Measurements from ENCODE around the gene C6orf120. TPM values are rescaled to one million over a fixed set of nuclear protein-coding genes. Genes with fewer than 3 reads are reported as not detected.

Gene C6orf120
- total RNA-seq, 4 donors from 2014 or later = 25.3 to 35.6 (median 31.2) TPM

GRCh38 chr6:169667716-169668115, 34.2 kb upstream of the C6orf120 start:
- intact Hi-C loops (cut with DNase I) = no loop called here
- Histone ChIP-seq H3K9me3 (no peaks in the 10 kb centered on the region), H3K4me3 (no peak overlapping the region), H3K27me3 (no peaks in the 10 kb centered on the region), H3K4me1 (peaks cover 0 to 5% (median 0%) of the 10 kb centered on the region in 4 donors), H3K27ac (replicated peaks in 1 of 4) (no peak overlapping the region), H3K36me3 (peaks cover 27 to 84% (median 56%) of the 10 kb centered on the region in 4 donors)
- WGBS = 98% methylated on average over 26 of the region's 27 CpGs
- TF ChIP-seq EP300 (IDR thresholded peaks at IDR 0.05) (no peak), POLR2AphosphoS5 (IDR thresholded peaks at IDR 0.05) (no peak), CTCF (IDR thresholded peaks at IDR 0.05) (no peak), POLR2A (IDR thresholded peaks at IDR 0.05; ENCODE audit: low read depth) (no peak)
- DNase-seq (ENCODE audit: extremely low spot score) = peak; percentile 57

- no peaks in the 10 kb centered on the region for H3K27me3 ChIP-seq
- no peak overlapping the region for H3K4me3 ChIP-seq
- peak; percentile 70 for DNase-seq (ENCODE audit: extremely low spot score)
- TF ChIP-seq POLR2AphosphoS5 (IDR thresholded peaks at IDR 0.05) (no peak), POLR2A (IDR thresholded peaks at IDR 0.05; ENCODE audit: low read depth) (no peak), EP300 (IDR thresholded peaks at IDR 0.05) (no peak), CTCF (IDR thresholded peaks at IDR 0.05) (no peak)
- 81% methylated on average over 13 of the region's 15 CpGs for WGBS
- H3K36me3 ChIP-seq = peaks cover 26 to 78% (median 54%) of the 10 kb centered on the region in 4 donors
- H3K27ac ChIP-seq (replicated peaks in 1 of 4) = no peak overlapping the region
- intact Hi-C loops (cut with DNase I) = no loop called here
- H3K9me3 ChIP-seq = no peaks in the 10 kb centered on the region
- peaks cover 0 to 5% (median 0%) of the 10 kb centered on the region in 4 donors for H3K4me1 ChIP-seq
These were observed 33.6 kb upstream of the C6orf120 start for GRCh38 chr6:169668203-169668847.

GRCh38 chr6:169669147-169669546, 32.8 kb upstream of the C6orf120 start:
- Histone ChIP-seq H3K27me3 (no peaks in the 10 kb centered on the region), H3K9me3 (no peaks in the 10 kb centered on the region), H3K36me3 (peaks cover 21 to 69% (median 46%) of the 10 kb centered on the region in 4 donors), H3K4me3 (no peak overlapping the region), H3K27ac (replicated peaks in 1 of 4) (peak overlapping the region in 2 of 4 donors; percentile 7 to 27), H3K4me1 (peaks cover 0 to 5% (median 0%) of the 10 kb centered on the region in 4 donors)
- DNase-seq (ENCODE audit: extremely low spot score) = no peak
- no peak for TF ChIP-seq EP300 (IDR thresholded peaks at IDR 0.05)
- no peak for TF ChIP-seq POLR2A (IDR thresholded peaks at IDR 0.05; ENCODE audit: low read depth)
- TF ChIP-seq CTCF (IDR thresholded peaks at IDR 0.05) = no peak
- TF ChIP-seq POLR2AphosphoS5 (IDR thresholded peaks at IDR 0.05) = no peak
- intact Hi-C loops (cut with DNase I) = no loop called here
- 82% methylated on average over 6 of the region's 6 CpGs for WGBS

- WGBS = 59% methylated on average over 7 of the region's 7 CpGs
- TF ChIP-seq POLR2AphosphoS5 (IDR thresholded peaks at IDR 0.05) = peak; percentile 30 to 56
- TF ChIP-seq POLR2A (IDR thresholded peaks at IDR 0.05; ENCODE audit: low read depth) = no peak
- Histone ChIP-seq H3K27me3 (no peaks in the 10 kb centered on the region), H3K36me3 (peaks cover 18 to 66% (median 42%) of the 10 kb centered on the region in 4 donors), H3K4me1 (peaks cover 0 to 5% (median 0%) of the 10 kb centered on the region in 4 donors), H3K27ac (replicated peaks in 1 of 4) (peak overlapping the region in 1 of 4 donors; percentile 27), H3K9me3 (no peaks in the 10 kb centered on the region), H3K4me3 (no peak overlapping the region)
- intact Hi-C loops (cut with DNase I) = no loop called here
- DNase-seq (ENCODE audit: extremely low spot score) = no peak
These were observed 32.0 kb upstream of the C6orf120 start for GRCh38 chr6:169669889-169670288.

DNA sequence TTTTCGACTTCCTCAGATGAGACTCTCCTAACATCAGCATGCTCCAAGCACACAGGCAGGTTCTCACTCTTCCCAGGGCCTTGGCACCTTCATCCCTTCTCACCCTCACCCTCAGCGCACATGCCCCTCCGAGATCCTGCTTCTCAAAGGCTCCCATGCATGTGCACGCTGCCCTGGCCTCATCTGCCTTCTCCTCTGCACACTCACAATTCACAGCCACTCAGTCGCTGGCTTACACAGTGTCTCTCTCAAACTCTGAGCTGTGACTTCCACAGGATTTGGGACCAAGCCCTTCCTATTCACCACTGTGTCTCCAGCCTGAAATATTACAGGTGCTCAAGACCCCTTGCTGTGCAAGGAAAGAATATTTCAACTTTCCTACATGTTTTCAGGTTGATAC, 30.4 kb upstream of the C6orf120 start:
- peaks cover 0 to 5% (median 0%) of the 10 kb centered on the region in 4 donors for H3K4me1 ChIP-seq
- no peak overlapping the region for H3K27ac ChIP-seq (replicated peaks in 1 of 4)
- no peak overlapping the region for H3K4me3 ChIP-seq
- H3K27me3 ChIP-seq = no peaks in the 10 kb centered on the region
- intact Hi-C loops (cut with DNase I) = no loop called here
- H3K36me3 ChIP-seq = peaks cover 16 to 55% (median 33%) of the 10 kb centered on the region in 4 donors
- no peak for TF ChIP-seq CTCF (IDR thresholded peaks at IDR 0.05)
- no peak for TF ChIP-seq POLR2AphosphoS5 (IDR thresholded peaks at IDR 0.05)
- TF ChIP-seq EP300 (IDR thresholded peaks at IDR 0.05) = no peak
- TF ChIP-seq POLR2A (IDR thresholded peaks at IDR 0.05; ENCODE audit: low read depth) = no peak
- peak; percentile 55 for DNase-seq (ENCODE audit: extremely low spot score)
- no peaks in the 10 kb centered on the region for H3K9me3 ChIP-seq
- 97% methylated on average over 5 of the region's 5 CpGs for WGBS

Measured in esophagus muscularis mucosa (tissue), 4 donors.